B cell (primary cell): ENCODE measurements around the gene TALDO1. TPM values are rescaled to one million over a fixed set of nuclear protein-coding genes. Genes with fewer than 3 reads are reported as not detected.

ENCODE experiments used
- ATAC-seq: fragments of 200-7000 bp; cut with Tn5 transposase; one replicate; pipeline ENCODE4 v1.10.0; 2021; ENCODE audit warnings: low read depth, mild to moderate bottlenecking, moderate number of reproducible peaks, moderate library complexity
- CTCF ChIA-PET: fragments of 350-600 bp; sonication (Branson Sonifier 250); formaldehyde crosslinking; loops from one replicate; lab custom pipeline; 2021; ENCODE audit warnings: antibody characterized with exemption, inconsistent platforms; lab: Charles Lee
- POLR2A ChIA-PET: fragments of 350-600 bp; sonication (Branson Sonifier 250); formaldehyde crosslinking; loops from one replicate; lab custom pipeline; 2021; ENCODE audit warnings: antibody characterized with exemption; lab: Charles Lee
- DNase-seq: peaks from one replicate; pipeline ENCODE4 v3.0.0; 2013
- H2AFZ ChIP-seq: 2 replicates; pipeline ENCODE4 v1.6.1; 2012; ENCODE audit warnings: mild to moderate bottlenecking, low read depth, low read length; ENCODE audit not compliant: insufficient read depth, poor library complexity, severe bottlenecking
- H3K27ac ChIP-seq, 2 donors: 1 replicate in 1 of 2; 2 replicates in 1 of 2; pipeline ENCODE4 v1.5.1; 2012 to 2013; ENCODE audit warnings: low read length in 2 of 2, mild to moderate bottlenecking in 2 of 2, moderate library complexity in 1 of 2
- H3K27me3 ChIP-seq, 4 experiments: fragments of 200-600 bp in 1 of 4; sonication (generic) in 1 of 4; replicated peaks in 1 of 4; 1 replicate in 2 of 4; 2 replicates in 2 of 4; pipeline versions ENCODE4 v1.6.1 to v1.7.0; 2013 to 2016; ENCODE audit warnings: low read length in 3 of 4, mild to moderate bottlenecking in 2 of 4, mixed read lengths in 1 of 4, moderate library complexity in 1 of 4; ENCODE audit not compliant: insufficient read depth in 4 of 4, control insufficient read depth in 3 of 4; ENCODE audit errors: control extremely low read depth in 1 of 4
- H3K36me3 ChIP-seq, 2 experiments: replicated peaks in 1 of 2; 1 replicate in 1 of 2; 2 replicates in 1 of 2; pipeline versions ENCODE4 v1.6.1 to v1.7.1; 2013; ENCODE audit warnings: low read length in 1 of 2; ENCODE audit not compliant: insufficient read depth in 2 of 2, control insufficient read depth in 1 of 2; ENCODE audit errors: control extremely low read depth in 1 of 2, extremely low read depth in 1 of 2
- H3K4me1 ChIP-seq, 2 donors: fragments of 200-600 bp in 1 of 2; sonication (generic) in 1 of 2; 1 replicate in 1 of 2; 2 replicates in 1 of 2; pipeline versions ENCODE4 v1.5.1 to v1.6.1; 2013 to 2017; ENCODE audit warnings: low read length in 2 of 2; ENCODE audit not compliant: control insufficient read depth in 2 of 2, insufficient read depth in 2 of 2
- H3K4me2 ChIP-seq: replicated peaks from 2 replicates; pipeline ENCODE3; 2012; ENCODE audit warnings: mild to moderate bottlenecking, low read depth, low read length; ENCODE audit not compliant: poor library complexity, severe bottlenecking
- H3K4me3 ChIP-seq, 5 experiments: fragments of 200-600 bp in 1 of 5; sonication (generic) in 1 of 5; 1 replicate in 3 of 5; 2 replicates in 2 of 5; pipeline versions ENCODE4 v1.5.1 to v1.7.0; 2011 to 2016; ENCODE audit warnings: low read length in 4 of 5, mild to moderate bottlenecking in 4 of 5, low read depth in 2 of 5, control low read depth in 1 of 5, moderate library complexity in 1 of 5; ENCODE audit not compliant: insufficient read depth in 1 of 5; ENCODE audit errors: control extremely low read depth in 1 of 5, extremely low read depth in 1 of 5
- H3K79me2 ChIP-seq: fragments of 200-600 bp; sonication (generic); one replicate; pipeline ENCODE4 v1.6.0; 2016; ENCODE audit warnings: low read length; ENCODE audit not compliant: control insufficient read depth, insufficient read depth
- H3K9ac ChIP-seq: fragments of 200-600 bp; sonication (generic); 2 replicates; pipeline ENCODE4 v1.6.1; 2017; ENCODE audit warnings: mild to moderate bottlenecking, low read length, moderate library complexity
- H3K9me3 ChIP-seq, 3 donors: one replicate each; pipeline versions ENCODE4 v1.6.1 to v1.7.1; 2013; ENCODE audit warnings: low read length in 2 of 3; ENCODE audit not compliant: control insufficient read depth in 2 of 3, insufficient read depth in 1 of 3; ENCODE audit errors: control extremely low read depth in 1 of 3
- H4K20me1 ChIP-seq: 2 replicates; pipeline ENCODE4 v1.6.0; 2012; ENCODE audit warnings: mild to moderate bottlenecking, low read length; ENCODE audit not compliant: insufficient read depth, control insufficient read depth, poor library complexity, severe bottlenecking
- H3K27ac Mint-ChIP-seq: one replicate; pipeline ENCODE4 v1.8.0; 2021; ENCODE audit warnings: mixed read lengths
- H3K27me3 Mint-ChIP-seq: one replicate; pipeline ENCODE4 v1.8.0; 2021; ENCODE audit warnings: mixed read lengths
- H3K4me1 Mint-ChIP-seq: one replicate; pipeline ENCODE4 v1.8.0; 2021; ENCODE audit warnings: mixed read lengths
- H3K4me3 Mint-ChIP-seq: one replicate; pipeline ENCODE4 v1.8.0; 2021; ENCODE audit warnings: mixed read lengths
- H3K9me3 Mint-ChIP-seq: one replicate; pipeline ENCODE4 v1.8.0; 2022; ENCODE audit warnings: mixed read lengths; ENCODE audit not compliant: insufficient read depth
- EZH2 ChIP-seq: IDR thresholded peaks from 2 replicates; pipeline ENCODE4 v1.6.1; 2012; ENCODE audit warnings: borderline replicate concordance, low read depth, mild to moderate bottlenecking, moderate library complexity, low read length; ENCODE audit not compliant: insufficient read depth, poor library complexity, severe bottlenecking
- WGBS: methylation state at CpG from one replicate; pipeline ENCODE4 v1.1.5; 2013; ENCODE audit warnings: missing lambda C conversion rate; ENCODE audit not compliant: insufficient coverage; 5-methylcytosine and 5-hydroxymethylcytosine counted together
- intact Hi-C: fragments of 100-400 bp; cut with micrococcal nuclease; formaldehyde crosslinking; loops from one replicate; pipeline ENCODE4 v1.10.0; 2022
- polyA plus RNA-seq: library from polyadenylated mRNA; depleted of rRNA; stranded (reverse); fragments of >200 nt; gene quantifications from 2 replicates; pipeline ENCODE4 v1.2.3, GENCODE V29; 2012
- total RNA-seq, 2 donors: library from RNA; stranded (reverse); fragments of 120-200 nt in 1 of 2; gene quantifications; 1 replicate in 1 of 2; 2 replicates in 1 of 2; pipeline versions ENCODE4 v1.2.3 to v1.2.4, GENCODE V29; 2013 to 2022
- TF ChIP-seq, protein P1 (sequence below): fragments of 200-600 bp; IDR thresholded peaks from one replicate; pipeline ENCODE4 v1.8.0; 2022; ENCODE audit warnings: antibody characterized with exemption, mild to moderate bottlenecking

The TALDO1 gene
- total and polyA plus RNA-seq, 2 donors (not counting 1 experiment from before 2014, with no cell fraction given): 82.4 to 116 TPM

DNA sequence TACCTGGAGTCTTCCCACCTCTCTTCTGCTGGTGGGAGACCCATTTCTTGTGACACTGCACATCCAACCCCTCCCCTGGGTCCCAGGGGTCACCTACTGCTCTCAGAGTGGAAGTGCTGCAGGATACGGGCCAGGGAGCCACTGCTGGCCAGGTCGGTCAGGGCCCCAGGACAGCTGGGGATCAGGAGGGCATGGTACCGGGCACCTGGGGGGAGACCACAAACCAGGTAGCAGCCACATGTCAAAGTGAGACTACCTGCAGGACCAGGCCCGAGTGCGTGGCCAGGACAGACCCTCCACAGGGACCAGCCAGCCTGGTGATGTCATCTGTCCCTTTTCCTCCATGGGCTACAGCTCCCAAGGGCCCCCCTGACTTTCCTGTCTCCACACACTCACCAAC is 26.2 kb downstream of the TALDO1 start:
- H3K27ac ChIP-seq: no peak overlapping the region
- no peak for ATAC-seq
- no peaks in the 10 kb centered on the region for H3K9me3 ChIP-seq
- POLR2A ChIA-PET: no interaction called here
- Mint-ChIP-seq H3K4me1 (peaks cover 11% of the 10 kb centered on the region), H3K9me3 (no peaks in the 10 kb centered on the region), H3K4me3 (no peak overlapping the region), H3K27me3 (no peaks in the 10 kb centered on the region), H3K27ac (no peak overlapping the region)
- TF ChIP-seq, protein P1, sequence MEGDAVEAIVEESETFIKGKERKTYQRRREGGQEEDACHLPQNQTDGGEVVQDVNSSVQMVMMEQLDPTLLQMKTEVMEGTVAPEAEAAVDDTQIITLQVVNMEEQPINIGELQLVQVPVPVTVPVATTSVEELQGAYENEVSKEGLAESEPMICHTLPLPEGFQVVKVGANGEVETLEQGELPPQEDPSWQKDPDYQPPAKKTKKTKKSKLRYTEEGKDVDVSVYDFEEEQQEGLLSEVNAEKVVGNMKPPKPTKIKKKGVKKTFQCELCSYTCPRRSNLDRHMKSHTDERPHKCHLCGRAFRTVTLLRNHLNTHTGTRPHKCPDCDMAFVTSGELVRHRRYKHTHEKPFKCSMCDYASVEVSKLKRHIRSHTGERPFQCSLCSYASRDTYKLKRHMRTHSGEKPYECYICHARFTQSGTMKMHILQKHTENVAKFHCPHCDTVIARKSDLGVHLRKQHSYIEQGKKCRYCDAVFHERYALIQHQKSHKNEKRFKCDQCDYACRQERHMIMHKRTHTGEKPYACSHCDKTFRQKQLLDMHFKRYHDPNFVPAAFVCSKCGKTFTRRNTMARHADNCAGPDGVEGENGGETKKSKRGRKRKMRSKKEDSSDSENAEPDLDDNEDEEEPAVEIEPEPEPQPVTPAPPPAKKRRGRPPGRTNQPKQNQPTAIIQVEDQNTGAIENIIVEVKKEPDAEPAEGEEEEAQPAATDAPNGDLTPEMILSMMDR: no peak
- no peak for TF ChIP-seq EZH2
- H3K27me3 ChIP-seq: no peaks in the 10 kb centered on the region
- H3K4me1 ChIP-seq: peaks cover 12 to 22% of the 10 kb centered on the region in 2 donors
- H4K20me1 ChIP-seq: peaks cover 46% of the 10 kb centered on the region
- intact Hi-C loops: no loop called here
- H3K4me3 ChIP-seq: no peak overlapping the region
- no peak for DNase-seq
- WGBS: 96% methylated on average over 5 of the region's 5 CpGs
- H3K36me3 ChIP-seq: peaks cover 0 to 26% of the 10 kb centered on the region in 2 experiments
- H3K79me2 ChIP-seq: peaks cover 57% of the 10 kb centered on the region
- H3K9ac ChIP-seq: no peak overlapping the region
- CTCF ChIA-PET: no interaction called here
- no peak overlapping the region for H2AFZ ChIP-seq
- no peak overlapping the region for H3K4me2 ChIP-seq

DNA sequence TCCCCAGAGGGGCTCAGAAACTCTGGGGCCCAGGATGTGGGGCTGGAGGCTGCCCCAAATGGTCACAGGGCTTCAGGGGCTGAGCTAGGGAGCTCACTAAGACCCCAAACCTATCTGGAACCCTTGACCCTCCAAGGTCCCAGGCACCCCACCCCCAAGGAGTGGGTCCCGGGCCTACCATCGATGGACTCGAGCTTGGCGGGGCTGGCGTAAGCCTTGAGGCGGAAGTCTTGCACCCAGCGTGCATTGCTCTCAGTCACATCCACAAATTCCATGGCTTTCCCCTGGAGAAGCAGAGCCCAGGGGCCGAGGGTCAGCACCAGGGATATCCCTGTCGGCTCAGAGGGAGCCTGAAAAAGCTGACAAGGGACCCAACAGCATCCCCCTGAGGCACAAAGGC is 26.6 kb downstream of the TALDO1 start:
- Histone ChIP-seq H3K27me3 (no peaks in the 10 kb centered on the region), H3K9ac (no peak overlapping the region), H3K79me2 (peaks cover 61% of the 10 kb centered on the region), H3K9me3 (no peaks in the 10 kb centered on the region), H3K27ac (no peak overlapping the region), H4K20me1 (peaks cover 48% of the 10 kb centered on the region), H3K4me1 (peaks cover 12 to 24% of the 10 kb centered on the region in 2 donors), H2AFZ (no peak overlapping the region), H3K36me3 (peaks cover 0 to 26% of the 10 kb centered on the region in 2 experiments), H3K4me2 (no peak overlapping the region), H3K4me3 (no peak overlapping the region)
- DNase-seq (no peak), ATAC-seq (no peak)
- intact Hi-C loops: no loop called here
- Mint-ChIP-seq H3K4me1 (peaks cover 12% of the 10 kb centered on the region), H3K9me3 (no peaks in the 10 kb centered on the region), H3K27me3 (no peaks in the 10 kb centered on the region), H3K27ac (no peak overlapping the region), H3K4me3 (no peak overlapping the region)
- 96% methylated on average over 9 of the region's 9 CpGs for WGBS
- ChIA-PET CTCF (no interaction called here), POLR2A (no interaction called here)
- no peak for TF ChIP-seq EZH2
- TF ChIP-seq, protein P1: no peak
